Stimulated activated CD8-positive, alpha-beta memory T cell treated with anti-CD3 and anti-CD28 coated beads, Interleukin-15, amount 100 ng/mL, for 48 hours (primary cell): ENCODE measurements around the gene CCK.
A peak's percentile ranks its signal among the peaks of the same experiment; 100 is the strongest.

Experiments used
- DNase-seq, 2 donors: peaks; one replicate each; pipeline ENCODE4 v3.0.0-alpha.2; 2020; ENCODE audit warnings: low read depth in 2 of 2

Gene CCK

DNA sequence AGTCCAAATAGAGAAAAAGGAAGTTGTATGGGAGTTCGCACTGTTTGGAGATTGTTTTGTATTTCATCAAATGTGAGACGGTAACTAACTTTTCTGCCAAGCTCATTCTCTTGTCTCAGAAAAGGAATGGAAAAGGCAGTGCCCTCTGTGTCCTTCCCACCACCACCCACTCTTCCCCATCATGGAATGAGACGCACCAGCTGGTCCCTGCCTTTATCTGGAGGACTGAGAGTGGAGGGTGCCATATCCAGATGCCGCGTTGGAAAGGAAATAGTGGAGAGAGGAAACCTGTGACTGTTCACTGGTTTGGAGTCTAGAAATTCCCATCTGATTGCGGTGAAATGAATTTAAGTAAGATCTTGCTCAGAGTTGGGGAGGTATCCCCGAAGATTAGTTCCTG is 3.7 kb upstream of the CCK start:
- DNase-seq, result no peak

DNA sequence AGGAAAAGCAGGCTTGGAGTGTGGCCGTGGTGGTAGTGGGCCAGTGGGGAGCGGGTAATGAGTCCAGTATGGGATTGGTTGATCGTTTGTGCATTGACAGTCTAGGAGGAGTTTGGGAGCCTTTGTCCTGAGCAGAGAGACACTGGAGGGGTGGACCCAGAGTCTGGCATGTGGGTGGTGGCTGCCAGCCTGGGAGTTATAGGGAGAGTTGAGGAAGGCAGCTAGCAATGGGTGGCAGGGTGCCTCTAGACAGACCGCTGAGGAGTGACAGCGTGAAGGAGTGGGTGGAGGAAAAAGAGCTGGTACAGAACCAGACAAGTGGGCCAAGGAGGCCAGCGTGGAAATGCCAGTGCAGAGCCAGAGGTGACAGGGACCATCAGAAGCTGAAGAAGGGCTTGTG is 1.9 kb upstream of the CCK start:
- DNase-seq, result no peak

DNA sequence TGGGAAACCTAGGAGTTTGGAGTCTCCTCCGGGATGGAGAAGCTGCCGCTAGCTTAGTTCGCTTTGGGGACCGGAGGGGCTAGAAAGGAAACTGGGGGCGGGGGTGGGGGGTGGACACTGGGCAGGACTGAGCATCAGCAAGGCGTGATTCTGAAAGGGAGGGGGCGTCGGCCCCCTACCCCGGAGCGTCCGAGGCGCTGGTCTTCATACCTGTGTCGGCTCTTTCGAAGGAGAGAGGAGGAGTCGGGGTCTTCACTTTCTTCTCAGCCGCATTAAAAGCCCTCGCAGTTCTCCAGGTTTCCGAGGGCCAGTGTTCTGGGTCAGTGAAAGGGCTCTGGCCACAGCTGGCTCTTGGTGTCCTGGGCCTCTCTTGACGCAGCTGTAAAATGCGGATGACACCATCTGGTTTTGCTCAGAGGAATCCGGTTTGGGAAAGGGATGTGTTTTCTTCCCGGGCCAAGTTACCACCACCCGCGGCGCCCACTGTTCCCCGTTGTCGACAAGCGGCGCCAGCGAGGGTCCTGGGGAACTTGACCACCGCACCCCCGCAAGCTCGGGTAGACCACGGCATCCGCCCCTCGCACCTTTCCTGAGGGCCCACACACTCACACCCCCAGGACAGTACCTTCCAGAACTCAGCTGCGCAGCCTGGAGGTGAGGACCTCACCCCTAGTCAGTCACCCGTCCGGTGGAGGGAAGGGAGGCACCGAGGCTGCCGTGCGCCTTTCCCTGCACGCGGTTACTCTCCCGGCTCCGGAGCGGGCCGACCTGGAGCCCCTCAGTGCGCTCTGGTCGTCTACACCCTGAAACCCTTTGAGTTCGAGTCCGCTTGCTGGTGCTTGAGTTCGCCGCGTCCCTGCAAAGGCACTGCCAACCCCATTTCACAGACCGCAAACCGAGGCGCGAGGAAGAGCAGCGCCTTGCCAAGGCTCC is 660 bp downstream of the CCK start:
- no peak for DNase-seq

DNA sequence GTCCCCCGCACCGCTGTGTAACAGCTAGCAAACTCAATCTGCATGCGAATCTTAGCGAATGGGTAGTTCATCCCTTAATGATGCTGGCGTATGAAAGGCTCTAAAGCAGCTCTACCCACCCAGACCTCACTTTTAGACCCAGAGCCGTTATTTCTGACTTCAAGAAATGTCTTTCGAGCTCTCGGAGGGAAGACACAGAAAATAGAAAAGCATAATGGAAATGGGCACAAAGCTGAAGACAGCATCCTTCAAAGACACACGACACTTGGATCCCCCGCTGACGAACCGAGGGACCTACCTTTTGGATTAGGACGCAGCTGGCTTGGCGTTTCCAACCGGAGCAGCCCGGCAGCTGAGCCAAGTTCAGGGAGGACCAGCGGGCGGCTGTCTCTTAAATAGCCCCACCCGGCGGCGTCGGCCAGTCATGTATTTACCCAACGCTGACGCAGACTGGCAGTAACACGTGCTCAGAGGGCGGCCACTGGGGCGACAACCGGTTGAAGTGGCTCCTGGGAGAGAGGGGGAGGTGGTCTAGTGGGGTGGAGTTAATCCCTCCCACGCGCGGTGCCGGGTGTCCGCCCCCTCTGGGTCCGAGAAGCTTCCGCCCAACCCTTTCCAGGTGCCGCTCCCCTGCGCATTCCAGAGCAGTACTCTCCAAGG is 1.5 kb downstream of the CCK start:
- DNase-seq, result no peak

DNA sequence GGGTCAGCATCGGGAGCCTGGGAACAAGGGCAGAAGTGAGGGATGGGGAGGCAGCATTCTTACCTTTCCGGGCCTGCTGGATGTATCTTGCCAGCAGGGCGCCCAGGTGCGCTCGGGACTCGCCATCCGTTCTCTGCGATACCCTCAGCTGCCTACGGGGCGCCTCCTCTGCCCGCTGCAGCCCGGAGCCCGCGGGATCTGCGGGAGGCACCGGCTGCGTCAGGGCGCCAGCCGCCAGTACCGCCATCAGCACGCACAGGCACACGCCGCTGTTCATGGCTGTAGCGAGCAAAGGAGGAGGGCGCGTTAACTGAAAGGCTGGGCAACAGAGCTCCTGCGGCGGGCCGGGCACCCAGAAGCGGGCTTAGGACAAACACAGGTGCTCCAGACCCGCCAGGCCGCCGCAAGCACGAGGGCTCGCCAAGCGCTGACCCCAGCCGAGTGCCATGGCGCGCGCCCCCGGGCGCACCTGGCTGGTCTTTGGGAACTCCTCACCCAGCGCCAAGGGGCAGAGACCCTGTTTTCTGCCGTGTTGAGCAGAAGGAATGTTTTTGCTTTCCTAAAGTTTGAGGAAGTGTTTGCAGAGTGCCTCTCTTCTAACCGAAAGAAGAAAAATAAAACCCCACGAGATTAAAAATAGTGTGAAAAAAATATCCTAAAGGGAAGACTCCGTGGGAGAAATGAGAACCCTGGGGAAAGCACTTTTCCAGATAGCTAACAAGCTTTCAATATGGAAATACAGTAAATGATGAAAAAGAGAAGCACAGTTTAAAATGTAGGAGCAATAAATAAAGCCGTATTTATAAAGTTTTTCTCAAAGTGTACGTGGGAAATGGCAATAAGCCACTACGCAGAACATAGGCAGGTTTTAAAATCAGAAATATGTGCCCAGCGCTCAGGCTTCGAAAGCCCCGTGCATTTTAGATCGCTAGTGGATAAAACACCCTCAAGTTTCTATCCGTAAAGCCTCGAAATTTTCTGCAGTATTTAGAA is 2.3 kb downstream of the CCK start:
- DNase-seq, result no peak

DNA sequence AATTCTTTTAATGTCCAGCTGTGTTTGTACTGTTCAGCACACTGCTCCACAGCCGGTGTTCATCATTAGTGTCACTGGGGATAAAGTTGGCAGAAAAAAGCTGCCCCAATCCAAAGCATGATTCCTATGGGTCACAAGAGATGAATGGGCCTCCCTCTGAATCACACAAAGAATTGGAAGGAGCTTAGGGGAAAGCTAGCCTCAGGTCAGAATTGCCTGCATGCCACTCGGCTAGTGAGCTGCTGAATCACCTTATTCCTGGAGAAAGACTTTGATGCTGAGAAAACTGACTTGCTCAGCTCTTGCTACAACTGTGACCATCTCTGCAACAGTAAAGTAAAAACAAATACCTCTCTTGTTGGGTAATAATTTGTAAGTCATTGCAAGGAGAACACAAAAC is 3.5 kb downstream of the CCK start:
- DNase-seq, result no peak

DNA sequence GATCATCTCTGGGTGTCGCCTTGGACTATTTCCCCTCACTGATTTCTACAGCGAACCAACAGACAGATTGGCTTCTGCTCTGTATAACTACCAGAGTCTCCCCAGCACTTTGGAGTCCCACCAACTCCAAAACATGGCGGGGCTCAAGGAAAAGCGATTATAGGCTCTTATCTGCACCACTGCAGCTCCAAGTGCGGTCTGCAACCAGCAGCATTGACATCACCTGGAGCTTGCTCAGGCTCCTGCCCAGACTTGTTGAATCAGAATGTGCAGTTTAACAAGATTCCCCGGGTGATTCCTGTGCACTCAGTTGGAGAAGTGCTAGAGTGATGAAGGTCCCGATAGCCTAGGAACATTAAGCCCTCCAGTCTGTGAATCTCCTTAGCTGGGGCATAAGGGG is 9.0 kb downstream of the CCK start:
- no peak for DNase-seq

DNA sequence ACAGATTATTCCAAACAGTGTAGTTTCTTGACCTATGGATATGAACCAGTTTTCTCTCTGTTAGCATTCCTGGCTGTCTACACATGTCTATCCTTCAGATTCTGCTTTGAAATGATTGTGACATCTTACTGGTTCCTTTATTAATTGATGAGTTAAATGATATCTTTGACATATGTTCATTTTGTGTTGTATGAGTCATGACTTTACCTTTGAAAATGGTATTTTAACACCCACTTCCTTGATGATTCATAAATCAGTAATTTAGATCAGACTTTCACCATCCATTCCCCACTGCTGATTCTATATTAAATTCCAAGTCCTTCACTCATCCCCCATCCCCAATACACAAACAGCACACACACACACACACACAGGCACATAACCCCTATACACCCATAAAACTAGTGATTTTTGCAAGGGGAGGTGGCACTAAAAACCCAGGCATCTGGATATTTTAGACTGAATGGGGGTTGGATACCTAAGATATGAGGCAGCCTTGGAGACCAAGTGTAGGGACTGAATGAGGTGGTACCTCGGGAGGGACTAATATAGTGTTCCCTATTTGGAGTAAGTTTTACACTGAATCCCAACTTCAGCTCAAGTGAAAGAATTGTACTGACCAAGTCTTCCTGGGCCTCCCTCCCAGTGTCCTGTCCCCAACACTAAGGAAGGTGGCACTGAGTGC is 9.7 kb downstream of the CCK start:
- no peak for DNase-seq

DNA sequence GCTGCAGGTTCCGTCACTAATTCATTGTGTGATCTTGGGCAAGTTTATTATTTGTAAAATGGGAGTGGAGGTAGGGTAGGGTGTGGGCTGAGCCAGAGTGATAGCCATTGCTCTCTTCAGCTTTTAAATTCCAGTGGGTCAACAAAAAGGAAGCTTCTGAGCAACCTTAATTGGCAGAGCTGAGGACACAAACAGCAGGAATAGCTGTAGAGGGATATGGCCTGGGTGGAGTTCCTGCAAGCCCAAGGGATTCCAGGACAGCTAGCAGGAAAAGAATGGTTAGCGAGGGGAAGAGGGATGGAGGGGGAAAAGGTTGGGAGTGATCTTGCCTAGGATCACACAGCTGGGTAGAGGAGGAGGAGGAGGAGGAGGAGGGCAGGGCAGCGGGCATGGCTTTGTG is 11.4 kb downstream of the CCK start:
- DNase-seq, result no peak

DNA sequence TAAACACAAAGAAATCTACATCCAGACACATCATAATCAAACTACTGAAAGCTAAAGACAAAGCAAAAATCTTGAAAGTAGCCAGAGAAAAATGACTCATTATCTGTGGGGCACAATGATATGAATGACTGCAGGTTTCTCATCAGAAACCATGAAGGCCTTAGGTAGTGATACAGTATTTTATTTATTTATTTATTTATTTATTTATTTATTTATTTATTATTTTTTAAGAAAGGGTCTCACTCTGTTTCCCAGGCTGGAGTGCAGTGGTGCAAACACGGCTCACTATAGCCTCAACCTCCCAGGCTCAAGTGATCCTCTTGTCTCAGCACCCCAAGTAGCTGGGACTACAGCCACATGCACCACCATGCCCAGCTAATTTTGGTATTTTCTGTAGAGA is 15.2 kb downstream of the CCK start:
- DNase-seq, result no peak

DNA sequence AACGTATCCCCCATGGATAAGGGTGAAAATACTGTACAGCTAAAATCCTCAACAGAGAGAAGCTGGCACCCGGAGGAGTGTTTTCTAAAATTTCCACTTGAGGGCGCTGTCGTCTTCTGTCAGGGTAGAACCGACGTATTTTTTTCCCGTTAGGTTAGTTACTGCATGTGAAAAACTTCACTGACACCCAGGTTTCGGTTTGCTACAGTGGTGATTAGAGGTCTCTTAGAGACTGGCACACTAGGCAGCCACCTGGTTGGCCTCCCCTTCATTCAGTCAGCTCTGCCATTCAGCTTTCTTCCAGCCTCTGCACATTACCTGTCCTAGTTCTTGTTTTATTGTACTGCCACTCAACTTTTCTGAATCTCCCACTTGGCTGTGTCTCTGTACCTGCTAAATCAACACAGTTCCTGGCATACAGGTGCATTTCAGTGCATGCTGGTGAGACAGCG is 18.4 kb downstream of the CCK start:
- peak; percentile 25 for DNase-seq

DNA sequence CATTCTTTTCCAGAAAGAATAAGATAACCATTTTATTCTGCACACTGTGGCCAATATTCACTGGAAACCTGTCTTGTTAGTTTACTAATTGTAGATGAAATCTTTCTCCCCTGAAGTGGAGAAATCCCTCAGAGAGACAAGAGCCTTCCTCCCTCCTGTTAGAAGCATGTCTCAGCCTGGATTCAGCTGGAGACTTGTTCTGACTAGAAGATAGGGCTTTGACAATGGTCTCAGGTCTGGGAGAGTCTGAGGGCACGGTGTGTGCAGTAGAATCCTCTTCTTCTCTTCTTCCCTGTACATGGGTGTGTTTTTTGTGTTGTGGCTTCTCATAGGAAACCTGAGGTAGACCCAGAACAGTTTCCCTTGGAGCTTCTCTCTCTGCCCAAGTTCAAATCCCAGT is 19.9 kb downstream of the CCK start:
- no peak for DNase-seq

DNA sequence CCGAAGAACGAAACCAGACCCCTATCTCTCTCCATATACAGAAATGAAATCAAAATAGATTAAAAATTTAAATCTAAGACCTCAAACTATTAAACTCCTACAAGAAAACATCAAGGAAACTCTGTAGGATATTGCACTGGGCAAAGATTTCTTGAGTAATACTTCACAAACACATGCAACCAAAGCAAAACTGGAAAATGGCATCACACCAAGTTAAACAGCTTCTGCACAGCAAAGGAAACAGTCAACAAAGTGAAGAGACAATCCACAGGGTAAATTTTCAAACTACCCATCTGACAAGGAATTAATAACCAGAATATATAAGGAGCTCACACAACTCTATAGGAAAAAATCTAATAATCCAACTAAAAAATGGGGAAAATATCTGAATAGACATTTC is 29.4 kb downstream of the CCK start:
- no peak for DNase-seq

DNA sequence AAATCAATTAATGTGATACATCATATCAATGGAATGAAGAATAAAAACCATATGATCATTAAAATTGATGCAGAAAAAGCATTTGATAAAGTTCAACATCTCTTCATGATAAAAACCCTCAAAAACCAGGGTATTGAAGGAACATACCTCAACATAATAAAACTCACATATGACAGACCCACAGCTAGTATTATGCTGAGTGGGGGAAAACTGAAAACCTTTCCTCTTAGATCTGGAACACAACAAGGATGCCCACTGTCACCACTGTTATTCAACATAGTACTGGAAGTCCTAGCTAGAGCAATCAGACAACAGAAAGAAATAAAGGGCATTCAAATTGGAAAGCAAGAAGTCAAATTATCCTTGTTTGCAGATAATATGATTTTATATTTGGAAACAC is 30.5 kb downstream of the CCK start:
- no peak for DNase-seq

DNA sequence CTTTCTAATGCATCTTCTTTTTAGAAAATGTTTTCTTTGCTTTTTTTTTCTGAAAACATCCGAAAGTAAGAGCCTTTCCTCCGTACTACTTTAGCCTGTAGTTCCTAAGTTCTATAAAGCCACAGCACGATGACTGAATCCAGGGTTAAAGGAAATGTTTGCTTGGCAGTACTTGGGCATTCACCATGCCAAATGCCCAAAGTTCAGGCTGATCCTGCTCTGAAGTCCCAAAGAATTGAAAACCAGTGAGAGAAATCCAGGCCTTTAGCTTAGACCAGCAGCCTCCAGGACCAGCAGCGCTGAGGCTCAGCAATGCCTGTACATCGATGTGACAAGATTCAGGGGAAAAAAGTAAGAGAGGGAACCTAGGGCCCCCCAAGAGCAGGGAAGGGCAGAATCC is 35.1 kb downstream of the CCK start:
- DNase-seq, result no peak

DNA sequence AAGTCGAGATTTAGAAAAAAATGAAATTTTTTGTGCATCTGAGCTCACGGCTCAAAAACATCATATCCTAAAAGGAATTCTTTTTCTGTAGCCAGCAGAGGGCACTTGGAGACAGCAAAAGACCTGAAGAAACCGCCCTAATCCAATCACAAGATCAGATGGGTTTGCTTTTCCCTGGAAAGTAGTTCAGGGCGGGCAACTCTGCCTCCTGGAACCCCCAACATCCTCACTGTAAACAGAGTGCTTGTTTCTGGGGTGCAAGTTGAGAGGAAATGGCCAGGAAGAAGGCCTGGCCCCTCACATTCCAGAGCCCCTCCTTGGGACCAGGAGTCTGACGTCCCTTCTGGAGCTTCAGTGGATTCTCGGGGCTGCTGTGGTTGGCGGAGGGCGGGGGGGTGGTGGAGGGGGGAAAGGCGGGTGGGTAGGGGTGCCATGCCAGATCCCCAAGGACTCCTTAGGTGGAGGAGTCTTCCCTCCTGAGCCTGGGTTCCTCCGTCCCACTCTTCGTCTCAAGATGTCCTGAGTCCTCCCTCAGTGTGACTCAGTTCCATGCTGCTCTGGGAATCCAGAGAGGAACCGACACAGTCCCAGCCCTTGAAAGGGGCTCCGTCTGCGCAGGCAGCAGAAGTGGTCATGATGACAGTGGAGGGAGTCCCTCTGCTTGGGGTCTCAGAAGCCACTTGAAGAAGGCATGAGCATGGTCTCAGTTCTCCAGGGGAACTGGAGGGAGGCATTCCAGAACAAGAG is 35.9 kb downstream of the CCK start:
- no peak for DNase-seq

DNA sequence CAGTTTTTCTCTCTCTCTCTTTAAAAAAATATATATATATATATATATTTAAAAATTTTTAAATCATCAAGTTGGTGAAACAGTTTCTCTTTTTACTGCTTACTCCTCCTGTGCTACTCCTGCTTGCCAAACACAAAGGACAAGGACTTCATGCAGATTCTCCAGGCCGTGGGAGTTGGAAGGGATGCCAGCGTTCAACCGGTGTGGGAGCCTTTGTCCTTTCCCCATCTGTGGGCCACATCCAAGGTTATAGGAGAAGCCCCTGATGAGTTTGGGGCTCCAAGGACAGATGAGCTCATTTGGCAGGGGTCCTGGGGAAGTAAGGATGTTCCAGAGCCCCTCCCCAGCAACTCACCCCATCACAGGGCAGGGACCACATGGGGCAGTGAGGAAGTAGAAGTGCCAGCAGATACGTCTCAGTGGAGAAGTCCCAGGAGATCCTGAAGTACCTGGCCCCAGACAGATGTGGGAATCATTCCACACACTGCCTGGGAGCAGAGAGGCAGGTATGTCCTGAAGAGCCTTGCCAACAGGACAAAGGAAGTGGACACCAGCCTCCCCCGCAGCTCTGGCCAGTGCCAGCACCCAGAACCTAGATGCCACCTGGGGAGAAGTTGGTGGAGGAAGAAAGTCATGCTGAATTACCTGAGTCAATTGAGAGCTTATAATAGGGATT is 36.6 kb downstream of the CCK start:
- DNase-seq, result no peak

DNA sequence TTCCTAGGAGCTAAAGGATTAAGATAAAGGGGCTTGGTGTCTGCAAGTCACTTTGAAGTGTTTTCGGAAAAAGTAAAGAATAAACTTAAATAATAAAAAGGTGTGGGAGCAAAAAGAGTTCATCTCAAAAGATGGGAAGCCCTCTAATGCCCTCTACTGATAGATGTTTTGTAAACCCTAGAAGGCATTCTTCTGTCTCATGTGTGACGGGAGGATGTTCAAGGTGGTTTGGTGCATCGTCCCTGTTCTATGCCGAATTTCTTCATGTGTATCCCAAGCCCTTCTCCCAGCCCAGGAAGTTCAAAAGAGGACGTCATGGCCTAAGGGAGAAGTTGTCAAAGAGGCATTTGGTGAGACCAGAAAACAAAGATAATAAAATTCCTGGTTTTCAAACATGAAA is 37.2 kb downstream of the CCK start:
- DNase-seq, result no peak

DNA sequence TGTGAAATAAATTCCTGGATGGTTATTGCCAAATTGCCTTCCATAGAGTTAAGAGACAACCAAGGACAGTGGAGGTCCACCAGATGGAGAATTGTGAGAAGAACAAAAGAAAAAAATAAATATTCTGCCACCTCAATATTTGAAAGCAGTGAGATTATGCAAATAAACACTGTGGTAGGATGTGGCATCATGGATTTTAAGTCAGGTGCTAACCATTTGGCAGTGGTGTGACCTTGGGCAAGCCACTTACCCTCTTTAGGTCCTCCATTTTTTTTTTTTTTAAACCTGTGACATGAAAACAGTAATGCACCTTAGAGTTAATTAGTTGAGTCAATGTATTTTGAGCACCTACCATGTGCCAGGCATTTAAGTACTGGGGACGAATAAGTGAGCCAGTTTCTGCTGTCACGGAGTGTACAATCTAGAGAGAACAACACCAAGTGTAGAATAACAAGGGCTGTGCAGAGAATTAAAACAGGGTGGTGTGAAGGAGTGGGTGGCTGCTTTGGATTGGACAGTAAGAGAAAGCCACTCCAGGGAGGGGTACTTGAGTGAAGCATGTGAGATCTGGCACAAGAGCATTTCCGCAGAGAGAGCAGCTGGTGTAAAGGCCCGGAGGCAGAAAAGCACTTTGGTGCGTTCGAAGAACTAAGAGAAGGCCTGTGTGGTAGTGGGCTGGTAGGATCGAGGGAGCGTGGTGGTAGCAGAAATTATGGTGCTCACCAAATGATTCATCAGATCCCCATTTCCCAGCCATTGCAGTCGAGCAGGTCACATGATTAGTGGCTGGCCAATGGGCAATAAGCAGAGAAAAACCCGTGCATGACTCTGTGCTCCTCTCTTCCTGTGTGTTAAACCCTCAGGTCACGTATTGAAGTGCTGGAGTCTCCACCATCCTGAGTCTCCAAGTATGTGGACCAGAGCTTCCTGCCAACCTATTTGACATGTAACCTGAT is 39.2 kb downstream of the CCK start:
- no peak for DNase-seq
